HCT116 (cell line): ENCODE measurements around the gene PAM16. TPM values are rescaled to one million over a fixed set of nuclear protein-coding genes. Genes with fewer than 3 reads are reported as not detected.

ENCODE experiments used
- ATAC-seq: fragments of 200-7000 bp; cut with Tn5 transposase; 2 replicates; pipeline ENCODE4 v1.9.1; 2020; ENCODE audit warnings: mild to moderate bottlenecking, moderate library complexity
- BruUV-seq: library from RNA; stranded (reverse); fragments of 400-500 nt; replicated peaks from 2 replicates; lab custom pipeline; 2021; lab: Mats Ljungman, UMichigan
- CTCF ChIA-PET: fragments of 300-600 bp; sonication (Branson Sonifier 250); formaldehyde crosslinking; loops from one replicate; lab custom pipeline; 2021; ENCODE audit warnings: antibody characterized with exemption; lab: Charles Lee
- POLR2A ChIA-PET: fragments of 300-600, 350-600 bp; sonication (Branson Sonifier 250); formaldehyde crosslinking; loops from one replicate; lab custom pipeline; 2021; ENCODE audit warnings: antibody characterized with exemption; lab: Charles Lee
- RAD21 ChIA-PET, 2 experiments: fragments of 300-600 bp; sonication (Branson Sonifier 250); formaldehyde crosslinking; loops; one replicate each; lab custom pipeline; 2023; ENCODE audit warnings: low total read pairs in 2 of 2; ENCODE audit not compliant: uncharacterized antibody in 2 of 2, unreplicated experiment in 2 of 2, low non-redundant PET in 1 of 2; lab: Charles Lee
- DNase-seq: peaks from one replicate; pipeline ENCODE4 v3.0.0-alpha.2; 2010; ENCODE audit warnings: low read depth, low spot score
- H2AFZ ChIP-seq: fragments of 200-600 bp; shearing (Covaris generic), sonication (generic); 2 replicates; pipeline ENCODE4 v1.6.1; 2017; ENCODE audit warnings: low read depth, mixed run types, mixed read lengths, antibody characterized with exemption, low read length; ENCODE audit not compliant: poor library complexity, severe bottlenecking
- H3K27ac ChIP-seq: 2 replicates; pipeline ENCODE4 v1.5.1; 2012; ENCODE audit warnings: low read depth, low read length
- H3K27me3 ChIP-seq: fragments of 200-600 bp; sonication (generic); 2 replicates; pipeline ENCODE4 v1.6.1; 2016; ENCODE audit warnings: mixed run types, low read length, mixed read lengths; ENCODE audit not compliant: insufficient read depth
- H3K36me3 ChIP-seq, 2 experiments: fragments of 200-500 bp in 1 of 2; fragments of 200-600 bp in 1 of 2; sonication (Bioruptor generic) in 1 of 2; sonication (generic) in 1 of 2; 2 replicates each; pipeline versions ENCODE4 v1.5.1 to v1.6.1; 2014 to 2016; ENCODE audit warnings: low read length in 2 of 2, inconsistent platforms in 1 of 2, mixed read lengths in 1 of 2, mixed run types in 1 of 2; ENCODE audit not compliant: insufficient read depth in 2 of 2, control insufficient read depth in 1 of 2
- H3K4me1 ChIP-seq, 2 experiments: fragments of 200-600 bp in 1 of 2; sonication (generic) in 1 of 2; 2 replicates each; pipeline versions ENCODE4 v1.5.1 to v1.6.1; 2012 to 2017; ENCODE audit warnings: low read length in 2 of 2, inconsistent platforms in 1 of 2, mild to moderate bottlenecking in 1 of 2, mixed read lengths in 1 of 2, mixed run types in 1 of 2, moderate library complexity in 1 of 2; ENCODE audit not compliant: insufficient read depth in 2 of 2, control insufficient read depth in 1 of 2
- H3K4me2 ChIP-seq: fragments of 200-600 bp; sonication (generic); 2 replicates; pipeline ENCODE4 v1.6.1; 2017; ENCODE audit warnings: mixed run types, low read length, mixed read lengths
- H3K4me3 ChIP-seq, 2 experiments: fragments of 200-600 bp in 1 of 2; sonication (generic) in 1 of 2; replicated peaks in 1 of 2; 2 replicates each; pipeline ENCODE4 v1.5.1; 2011 to 2016; ENCODE audit warnings: low read length in 2 of 2, control low read depth in 1 of 2, low read depth in 1 of 2, mild to moderate bottlenecking in 1 of 2, mixed read lengths in 1 of 2, mixed run types in 1 of 2
- H3K79me2 ChIP-seq: fragments of 200-600 bp; sonication (generic); 2 replicates; pipeline ENCODE4 v1.6.1; 2017; ENCODE audit warnings: mild to moderate bottlenecking, mixed run types, low read length, moderate library complexity, mixed read lengths; ENCODE audit not compliant: insufficient read depth
- H3K9ac ChIP-seq: fragments of 200-600 bp; sonication (generic); 2 replicates; pipeline ENCODE4 v1.6.1; 2016; ENCODE audit warnings: low read length, mixed read lengths
- H3K9me2 ChIP-seq: fragments of 200-600 bp; sonication (generic), shearing (Covaris generic); 2 replicates; pipeline ENCODE4 v1.6.1; 2017; ENCODE audit warnings: mixed run types, mild to moderate bottlenecking, moderate library complexity; ENCODE audit not compliant: insufficient read depth
- H3K9me3 ChIP-seq, 2 experiments: fragments of 200-500 bp in 1 of 2; fragments of 200-600 bp in 1 of 2; sonication (Bioruptor generic) in 1 of 2; sonication (generic) in 1 of 2; 2 replicates each; pipeline ENCODE4 v1.6.1; 2014 to 2017; ENCODE audit warnings: low read length in 2 of 2, mixed read lengths in 2 of 2, inconsistent platforms in 1 of 2, low read depth in 1 of 2, mild to moderate bottlenecking in 1 of 2, mixed run types in 1 of 2, moderate library complexity in 1 of 2; ENCODE audit not compliant: control insufficient read depth in 1 of 2, insufficient read depth in 1 of 2
- H4K20me1 ChIP-seq: fragments of 200-600 bp; sonication (generic), shearing (Covaris generic); 2 replicates; pipeline ENCODE4 v1.6.1; 2017; ENCODE audit warnings: mixed run types, mild to moderate bottlenecking, moderate library complexity; ENCODE audit not compliant: insufficient read depth
- CBX3 ChIP-seq: IDR thresholded peaks from 2 replicates; pipeline ENCODE4 v1.6.1; 2012; ENCODE audit warnings: low read depth
- POLR2A ChIP-seq: IDR thresholded peaks from 2 replicates; pipeline ENCODE4 v1.7.0; 2011; ENCODE audit warnings: borderline replicate concordance; ENCODE audit not compliant: insufficient read depth, insufficient read length; ENCODE audit errors: extremely low read depth
- SRF ChIP-seq: IDR thresholded peaks from 2 replicates; pipeline ENCODE4 v1.6.1; 2012; ENCODE audit warnings: low read depth
- TCF7L2 ChIP-seq: IDR thresholded peaks from 2 replicates; pipeline ENCODE4 v1.7.0; 2011; ENCODE audit warnings: borderline replicate concordance, inconsistent platforms; ENCODE audit not compliant: insufficient read depth, insufficient read length; ENCODE audit errors: extremely low read depth
- YY1 ChIP-seq: IDR thresholded peaks from 2 replicates; pipeline ENCODE4 v1.6.1; 2011; ENCODE audit warnings: low read length, low read depth, moderate library complexity, mild to moderate bottlenecking; ENCODE audit not compliant: insufficient replicate concordance; ENCODE audit errors: extremely low read depth
- ZFX ChIP-seq: fragments of 450-650 bp; IDR thresholded peaks from 2 replicates; pipeline ENCODE4 v1.6.1; 2017
- ZNF274 ChIP-seq: fragments of 200-500 bp; sonication (Bioruptor generic); IDR thresholded peaks from 2 replicates; pipeline ENCODE4 v1.6.1; 2014; ENCODE audit warnings: mild to moderate bottlenecking, low read depth, low read length, inconsistent platforms
- intact Hi-C: fragments of 100-400 bp; cut with micrococcal nuclease; formaldehyde crosslinking; loops from 2 replicates; pipeline ENCODE4 v1.10.0; 2022
- total RNA-seq: library from RNA; stranded (reverse); gene quantifications from one replicate; pipeline ENCODE4 v1.2.1, GENCODE V29; 2021; ENCODE audit not compliant: unreplicated experiment
- TF ChIP-seq, protein P1 (sequence below): IDR thresholded peaks from 2 replicates; pipeline ENCODE4 v1.6.1; 2012
- TF ChIP-seq, protein P2 (sequence below): IDR thresholded peaks from 2 replicates; pipeline ENCODE4 v1.6.1; 2012

Gene PAM16
- total RNA-seq, 1 experiment from 2014 or later = 102 TPM

GRCh38 chr16:4323845-4324488 is 27.2 kb downstream of the PAM16 start:
- intact Hi-C loops = no loop called here
- ChIA-PET CTCF (interaction anchor here (1.2 kb wide), 2 partner anchors 14 to 35 kb away, joined by 3 to 4 read pairs; no protein-coding TSS in a partner anchor), POLR2A (no interaction called here), RAD21 (interaction anchor here in 1 of 2 experiments (1.0 kb wide), 1 partner anchor 18 kb away, joined by 3 read pairs; no protein-coding TSS in a partner anchor)
- H3K4me3 ChIP-seq = no peak overlapping the region
- H4K20me1 ChIP-seq = no peaks in the 10 kb centered on the region
- H2AFZ ChIP-seq = no peak overlapping the region
- no peaks in the 10 kb centered on the region for H3K9me2 ChIP-seq
- DNase-seq (no peak), ATAC-seq (peak; percentile 49; the same call in 1 of the 2 replicates)
- peak overlapping the region; percentile 5; the same call in 1 of the 2 replicates for H3K27ac ChIP-seq
- peaks cover 16 to 49% of the 10 kb centered on the region in 2 experiments; a peak in 3 of 4 replicates for H3K4me1 ChIP-seq
- H3K9me3 ChIP-seq = no peaks in the 10 kb centered on the region
- H3K79me2 ChIP-seq = peaks cover 91% of the 10 kb centered on the region
- H3K4me2 ChIP-seq = no peak overlapping the region
- H3K9ac ChIP-seq = no peak overlapping the region
- H3K36me3 ChIP-seq = no peaks in the 10 kb centered on the region
- TF ChIP-seq ZNF274 = no peak
- TF ChIP-seq, protein P1, sequence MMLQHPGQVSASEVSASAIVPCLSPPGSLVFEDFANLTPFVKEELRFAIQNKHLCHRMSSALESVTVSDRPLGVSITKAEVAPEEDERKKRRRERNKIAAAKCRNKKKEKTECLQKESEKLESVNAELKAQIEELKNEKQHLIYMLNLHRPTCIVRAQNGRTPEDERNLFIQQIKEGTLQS = no peak
- TF ChIP-seq ZFX = no peak
- TF ChIP-seq, protein P2, sequence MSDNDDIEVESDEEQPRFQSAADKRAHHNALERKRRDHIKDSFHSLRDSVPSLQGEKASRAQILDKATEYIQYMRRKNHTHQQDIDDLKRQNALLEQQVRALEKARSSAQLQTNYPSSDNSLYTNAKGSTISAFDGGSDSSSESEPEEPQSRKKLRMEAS = no peak
- TF ChIP-seq CBX3 = no peak
- no peak for TF ChIP-seq TCF7L2
- TF ChIP-seq YY1 = no peak
- no peak for TF ChIP-seq SRF
- no peak for TF ChIP-seq POLR2A
- BruUV-seq = no TSS peak
- H3K27me3 ChIP-seq = no peaks in the 10 kb centered on the region
